ENCODE results near the gene SAMD4A.
"Not testable (repeated sequence)": the region's sequence is repeated elsewhere in the genome, so short reads cannot be mapped to it uniquely, and the experiment has no call there.

The SAMD4A gene

DNA sequence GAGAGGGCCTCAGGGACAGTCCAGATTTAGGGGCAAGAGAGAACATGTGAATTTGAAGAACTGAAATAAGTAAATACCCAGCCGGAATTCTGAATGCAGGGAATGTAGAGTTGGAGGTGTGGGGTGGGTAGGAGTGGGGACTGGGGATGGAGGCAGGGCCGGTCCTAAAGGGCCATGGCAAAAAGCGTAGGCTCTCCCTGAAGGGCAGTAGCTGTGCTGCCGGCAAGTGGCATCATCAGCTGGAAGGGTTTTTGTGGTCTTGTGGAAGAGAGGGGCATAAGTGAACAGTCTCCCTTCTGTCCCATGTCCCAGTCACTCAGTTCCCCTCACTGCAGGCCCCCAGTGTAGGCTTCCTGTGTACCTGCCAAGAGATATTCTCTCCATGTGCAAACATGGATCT lies 231.1 kb downstream of the SAMD4A start:
- Histone ChIP-seq H3K9me2 (ENCODE audit: low read depth, low read length) (no peaks in the 10 kb centered on the region), H3K9me3 (ENCODE audit: low read length) (no peaks in the 10 kb centered on the region), H3K36me3 (ENCODE audit: insufficient read depth, low read length) (no peaks in the 10 kb centered on the region), H3K27ac (ENCODE audit: low read depth, low read length, poor library complexity, severe bottlenecking) (no peak overlapping the region), H3K27me3 (ENCODE audit: insufficient read depth, low read length) (peaks cover under 1% of the 10 kb centered on the region; the same call in 1 of the 2 replicates), H3K9ac (ENCODE audit: low read length) (no peak overlapping the region), H2AFZ (ENCODE audit: low read length) (no peak overlapping the region), H3K4me1 (ENCODE audit: insufficient read depth, low read length, severe bottlenecking) (no peaks in the 10 kb centered on the region), H3K4me3 (ENCODE audit: low read depth, low read length, poor library complexity, severe bottlenecking) (no peak overlapping the region), H3K4me2 (ENCODE audit: low read length) (no peak overlapping the region), H3F3A (ENCODE audit: insufficient read depth, low read length) (no peaks in the 10 kb centered on the region), H4K20me1 (ENCODE audit: insufficient read depth, low read length) (no peaks in the 10 kb centered on the region), H3K79me2 (ENCODE audit: insufficient read depth, low read length) (no peaks in the 10 kb centered on the region)
- TF ChIP-seq EZH2 (IDR thresholded peaks at IDR 0.05; ENCODE audit: borderline replicate concordance, low read length): no peak
- TF ChIP-seq, protein P1, sequence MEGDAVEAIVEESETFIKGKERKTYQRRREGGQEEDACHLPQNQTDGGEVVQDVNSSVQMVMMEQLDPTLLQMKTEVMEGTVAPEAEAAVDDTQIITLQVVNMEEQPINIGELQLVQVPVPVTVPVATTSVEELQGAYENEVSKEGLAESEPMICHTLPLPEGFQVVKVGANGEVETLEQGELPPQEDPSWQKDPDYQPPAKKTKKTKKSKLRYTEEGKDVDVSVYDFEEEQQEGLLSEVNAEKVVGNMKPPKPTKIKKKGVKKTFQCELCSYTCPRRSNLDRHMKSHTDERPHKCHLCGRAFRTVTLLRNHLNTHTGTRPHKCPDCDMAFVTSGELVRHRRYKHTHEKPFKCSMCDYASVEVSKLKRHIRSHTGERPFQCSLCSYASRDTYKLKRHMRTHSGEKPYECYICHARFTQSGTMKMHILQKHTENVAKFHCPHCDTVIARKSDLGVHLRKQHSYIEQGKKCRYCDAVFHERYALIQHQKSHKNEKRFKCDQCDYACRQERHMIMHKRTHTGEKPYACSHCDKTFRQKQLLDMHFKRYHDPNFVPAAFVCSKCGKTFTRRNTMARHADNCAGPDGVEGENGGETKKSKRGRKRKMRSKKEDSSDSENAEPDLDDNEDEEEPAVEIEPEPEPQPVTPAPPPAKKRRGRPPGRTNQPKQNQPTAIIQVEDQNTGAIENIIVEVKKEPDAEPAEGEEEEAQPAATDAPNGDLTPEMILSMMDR (IDR thresholded peaks at IDR 0.05; ENCODE audit: low read length): no peak

DNA sequence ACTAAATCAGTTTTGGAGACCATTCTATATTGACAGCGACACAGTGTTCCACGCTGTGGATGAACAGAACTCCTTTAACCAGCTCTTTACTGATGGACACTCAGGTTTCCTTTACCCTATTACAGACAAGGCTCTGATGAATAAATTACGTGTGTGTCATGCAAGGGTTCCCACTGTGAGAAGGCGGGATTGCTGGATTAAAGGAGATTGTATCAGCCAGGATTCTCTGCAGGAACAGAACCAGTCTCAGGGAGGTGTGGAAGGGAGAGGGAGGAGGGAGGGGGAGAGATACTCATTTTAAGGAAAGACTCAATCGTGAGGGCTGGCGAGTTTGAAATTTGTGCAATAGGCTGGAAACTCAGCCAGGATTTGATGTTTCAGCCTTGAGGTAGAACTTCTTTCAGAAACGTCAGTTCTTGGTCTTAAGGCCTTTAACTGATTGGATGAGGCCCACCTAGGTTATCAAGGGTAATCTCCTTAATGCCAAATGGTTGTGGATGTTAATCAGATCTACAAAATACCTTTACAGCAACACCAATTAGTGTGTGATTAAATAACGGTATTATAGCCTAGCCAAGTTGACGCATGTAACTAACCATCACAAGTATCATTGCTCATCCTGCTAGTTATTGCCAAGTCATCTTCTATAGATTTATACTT lies 231.7 kb downstream of the SAMD4A start:
- Histone ChIP-seq H3K9me2 (ENCODE audit: low read depth, low read length) (no peaks in the 10 kb centered on the region), H3K27ac (ENCODE audit: low read depth, low read length, poor library complexity, severe bottlenecking) (no peak overlapping the region), H3K9me3 (ENCODE audit: low read length) (no peaks in the 10 kb centered on the region), H3K79me2 (ENCODE audit: insufficient read depth, low read length) (no peaks in the 10 kb centered on the region), H3K4me2 (ENCODE audit: low read length) (no peak overlapping the region), H3K36me3 (ENCODE audit: insufficient read depth, low read length) (no peaks in the 10 kb centered on the region), H3K27me3 (ENCODE audit: insufficient read depth, low read length) (no peaks in the 10 kb centered on the region), H3K4me3 (ENCODE audit: low read depth, low read length, poor library complexity, severe bottlenecking) (no peak overlapping the region), H4K20me1 (ENCODE audit: insufficient read depth, low read length) (no peaks in the 10 kb centered on the region), H3K4me1 (ENCODE audit: insufficient read depth, low read length, severe bottlenecking) (no peaks in the 10 kb centered on the region), H3K9ac (ENCODE audit: low read length) (no peak overlapping the region), H2AFZ (ENCODE audit: low read length) (no peak overlapping the region), H3F3A (ENCODE audit: insufficient read depth, low read length) (no peaks in the 10 kb centered on the region)
- TF ChIP-seq EZH2 (IDR thresholded peaks at IDR 0.05; ENCODE audit: borderline replicate concordance, low read length): no peak
- TF ChIP-seq, protein P1 (IDR thresholded peaks at IDR 0.05; ENCODE audit: low read length): no peak

DNA sequence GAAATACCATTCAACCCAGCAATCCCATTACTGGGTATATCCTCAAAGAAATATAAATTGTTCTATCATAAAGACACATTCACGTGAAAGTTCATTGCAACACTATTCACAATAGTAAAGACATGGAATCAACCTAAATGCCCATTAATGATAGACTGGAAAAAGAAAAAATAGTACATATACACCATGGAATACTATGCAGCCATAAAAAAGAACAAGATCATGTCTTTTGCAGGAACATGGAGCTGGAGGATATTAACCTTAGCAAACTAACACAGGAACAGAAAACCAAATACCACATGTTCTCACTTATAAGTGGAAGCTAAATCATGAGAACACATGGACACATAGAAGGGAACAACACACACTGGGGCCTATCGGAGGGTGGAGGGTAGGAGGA lies 234.6 kb downstream of the SAMD4A start:
- H3K36me3 ChIP-seq (ENCODE audit: insufficient read depth, low read length); H4K20me1 ChIP-seq (ENCODE audit: insufficient read depth, low read length); H3K9ac ChIP-seq (ENCODE audit: low read length); H3K27ac ChIP-seq (ENCODE audit: low read depth, low read length, poor library complexity, severe bottlenecking); H3K4me2 ChIP-seq (ENCODE audit: low read length); H3K79me2 ChIP-seq (ENCODE audit: insufficient read depth, low read length); H3K27me3 ChIP-seq (ENCODE audit: insufficient read depth, low read length); H2AFZ ChIP-seq (ENCODE audit: low read length); H3K4me1 ChIP-seq (ENCODE audit: insufficient read depth, low read length, severe bottlenecking); H3K4me3 ChIP-seq (ENCODE audit: low read depth, low read length, poor library complexity, severe bottlenecking); H3F3A ChIP-seq (ENCODE audit: insufficient read depth, low read length); H3K9me2 ChIP-seq (ENCODE audit: low read depth, low read length); H3K9me3 ChIP-seq (ENCODE audit: low read length): not testable (repeated sequence)

DNA sequence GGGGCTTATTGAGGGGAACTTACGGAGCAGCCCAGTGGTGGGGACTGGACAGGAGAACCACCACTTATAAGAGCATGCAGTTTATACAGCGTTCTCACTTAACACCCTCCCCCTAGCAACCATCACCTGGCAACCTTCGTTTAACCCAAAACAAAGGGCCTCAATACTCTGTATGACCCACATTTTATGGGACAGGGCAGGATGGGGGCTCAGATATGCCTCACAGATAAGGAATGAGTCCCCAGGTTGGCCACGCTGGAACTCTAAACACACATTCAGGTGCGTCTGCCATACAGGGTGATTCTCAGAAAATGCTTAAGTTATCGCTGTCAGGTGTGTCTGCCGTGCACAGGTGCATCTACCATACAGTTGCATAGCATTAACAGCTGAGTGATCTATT lies 236.5 kb downstream of the SAMD4A start:
- Histone ChIP-seq H3K4me1 (ENCODE audit: insufficient read depth, low read length, severe bottlenecking) (peaks cover 3% of the 10 kb centered on the region), H3F3A (ENCODE audit: insufficient read depth, low read length) (no peaks in the 10 kb centered on the region), H3K9ac (ENCODE audit: low read length) (no peak overlapping the region), H3K4me2 (ENCODE audit: low read length) (no peak overlapping the region), H3K79me2 (ENCODE audit: insufficient read depth, low read length) (no peaks in the 10 kb centered on the region), H2AFZ (ENCODE audit: low read length) (no peak overlapping the region), H3K36me3 (ENCODE audit: insufficient read depth, low read length) (no peaks in the 10 kb centered on the region), H3K27me3 (ENCODE audit: insufficient read depth, low read length) (no peaks in the 10 kb centered on the region), H3K9me3 (ENCODE audit: low read length) (no peaks in the 10 kb centered on the region), H3K27ac (ENCODE audit: low read depth, low read length, poor library complexity, severe bottlenecking) (no peak overlapping the region), H4K20me1 (ENCODE audit: insufficient read depth, low read length) (no peaks in the 10 kb centered on the region), H3K4me3 (ENCODE audit: low read depth, low read length, poor library complexity, severe bottlenecking) (no peak overlapping the region), H3K9me2 (ENCODE audit: low read depth, low read length) (no peaks in the 10 kb centered on the region)
- TF ChIP-seq, protein P1 (IDR thresholded peaks at IDR 0.05; ENCODE audit: low read length): no peak
- TF ChIP-seq EZH2 (IDR thresholded peaks at IDR 0.05; ENCODE audit: borderline replicate concordance, low read length): no peak

Data from OCI-LY1 (cell line).